Uterus (tissue), 4 donors: Measurements from ENCODE around the gene SLC16A2. TPM values are rescaled to one million over a fixed set of nuclear protein-coding genes. Genes with fewer than 3 reads are reported as not detected.
A peak's percentile ranks its signal among the peaks of the same experiment; 100 is the strongest.

ENCODE experiments used
- DNase-seq, 2 donors: peaks; one replicate each; pipeline ENCODE4 v3.0.0-alpha.2; 2019 to 2020
- H3K27ac ChIP-seq, 2 donors: fragments of 200-600 bp; sonication (generic); 1 replicate in 1 of 2; 2 replicates in 1 of 2; pipeline ENCODE4 v1.5.1; 2016 to 2018
- H3K27me3 ChIP-seq, 2 donors: fragments of 200-600 bp; sonication (generic); one replicate each; pipeline ENCODE4 v1.5.1; 2018 to 2019; ENCODE audit warnings: control low read depth in 1 of 2
- H3K36me3 ChIP-seq, 2 donors: fragments of 200-600 bp; sonication (generic); one replicate each; pipeline ENCODE4 v1.5.1; 2019; ENCODE audit warnings: control low read depth in 1 of 2
- H3K4me1 ChIP-seq, 2 donors: fragments of 200-600 bp; sonication (generic); one replicate each; pipeline ENCODE4 v1.5.1; 2018 to 2019; ENCODE audit warnings: control low read depth in 1 of 2
- H3K4me3 ChIP-seq, 2 donors: fragments of 200-600 bp; sonication (generic); 1 replicate in 1 of 2; 2 replicates in 1 of 2; pipeline ENCODE4 v1.5.1; 2018 to 2019; ENCODE audit warnings: mild to moderate bottlenecking in 1 of 2
- H3K9me3 ChIP-seq, 2 donors: fragments of 200-600 bp; sonication (generic); one replicate each; pipeline ENCODE4 v1.5.1; 2019; ENCODE audit warnings: control low read depth in 1 of 2
- CTCF ChIP-seq, 4 experiments: fragments of 200-600 bp in 2 of 4; fragments of 450-650 bp in 2 of 4; sonication (generic) in 2 of 4; IDR thresholded peaks; one replicate each; pipeline ENCODE4 v1.5.1; 2016 to 2019; ENCODE audit warnings: antibody characterized with exemption in 4 of 4, mild to moderate bottlenecking in 2 of 4, moderate library complexity in 1 of 4
- POLR2A ChIP-seq, 2 donors: fragments of 450-650 bp; IDR thresholded peaks; one replicate each; pipeline ENCODE4 v1.6.1; 2016; ENCODE audit warnings: antibody characterized with exemption in 2 of 2, mild to moderate bottlenecking in 1 of 2, moderate library complexity in 1 of 2
- intact Hi-C: fragments of 100-400 bp; cut with DNase I; formaldehyde crosslinking; loops from one replicate; pipeline ENCODE4 v1.15.1; 2023; ENCODE audit warnings: low total_unique reads
- total RNA-seq, 4 donors: library from RNA; depleted of rRNA in 3 of 4; stranded (reverse); fragments of >200 nt in 3 of 4; gene quantifications; one replicate each; pipeline versions ENCODE4 v1.1.0 to v1.2.4, GENCODE V29; 2014 to 2023
- donor health status: DM: yes; HTN: yes; CAD: no.

Gene SLC16A2
- total RNA-seq, 4 donors from 2014 or later: 4.4 to 26.1 (median 8.2) TPM

DNA sequence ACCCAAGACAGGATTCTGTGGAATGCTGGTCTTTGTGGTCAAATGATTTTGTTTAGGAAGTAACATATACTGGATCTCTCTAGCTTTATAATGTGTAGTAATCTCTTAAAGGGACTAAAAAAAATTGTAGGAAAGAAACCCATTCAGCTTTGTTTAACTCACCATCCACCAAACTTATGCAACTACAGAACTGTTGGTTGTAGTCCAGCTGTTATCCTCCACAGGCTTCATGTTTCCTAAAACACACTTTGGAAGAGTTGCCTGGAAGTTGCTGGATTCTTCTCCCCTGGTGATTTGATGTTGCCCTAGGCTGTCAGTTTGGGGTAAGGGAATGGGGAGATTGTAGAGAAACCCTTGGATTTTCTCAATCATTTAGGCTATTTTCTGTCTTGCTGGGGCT is 103.8 kb downstream of the SLC16A2 start:
- no peak for TF ChIP-seq POLR2A (IDR thresholded peaks at IDR 0.05)
- no peak for TF ChIP-seq CTCF (IDR thresholded peaks at IDR 0.05)
- H3K9me3 ChIP-seq: no peaks in the 10 kb centered on the region
- H3K27ac ChIP-seq: no peak overlapping the region
- no peaks in the 10 kb centered on the region for H3K36me3 ChIP-seq
- no peaks in the 10 kb centered on the region for H3K27me3 ChIP-seq
- DNase-seq: no peak
- intact Hi-C loops: no loop called here
- no peak overlapping the region for H3K4me3 ChIP-seq
- no peaks in the 10 kb centered on the region for H3K4me1 ChIP-seq

- no peak overlapping the region for H3K27ac ChIP-seq
- TF ChIP-seq POLR2A (IDR thresholded peaks at IDR 0.05) (no peak), CTCF (IDR thresholded peaks at IDR 0.05) (no peak)
- no peaks in the 10 kb centered on the region for H3K36me3 ChIP-seq
- intact Hi-C loops: no loop called here
- H3K9me3 ChIP-seq: no peaks in the 10 kb centered on the region
- no peaks in the 10 kb centered on the region for H3K4me1 ChIP-seq
- no peaks in the 10 kb centered on the region for H3K27me3 ChIP-seq
- DNase-seq: no peak
- no peak overlapping the region for H3K4me3 ChIP-seq
Observed at GRCh38 chrX:74526764-74527163, 105.5 kb downstream of the SLC16A2 start.

- TF ChIP-seq CTCF (IDR thresholded peaks at IDR 0.05) (no peak), POLR2A (IDR thresholded peaks at IDR 0.05) (no peak)
- DNase-seq: no peak
- Histone ChIP-seq H3K4me3 (no peak overlapping the region), H3K27ac (no peak overlapping the region), H3K9me3 (no peaks in the 10 kb centered on the region), H3K36me3 (no peaks in the 10 kb centered on the region), H3K4me1 (no peaks in the 10 kb centered on the region), H3K27me3 (no peaks in the 10 kb centered on the region)
- intact Hi-C loops: no loop called here
Observed at GRCh38 chrX:74527350-74527749, 106.1 kb downstream of the SLC16A2 start.

DNA sequence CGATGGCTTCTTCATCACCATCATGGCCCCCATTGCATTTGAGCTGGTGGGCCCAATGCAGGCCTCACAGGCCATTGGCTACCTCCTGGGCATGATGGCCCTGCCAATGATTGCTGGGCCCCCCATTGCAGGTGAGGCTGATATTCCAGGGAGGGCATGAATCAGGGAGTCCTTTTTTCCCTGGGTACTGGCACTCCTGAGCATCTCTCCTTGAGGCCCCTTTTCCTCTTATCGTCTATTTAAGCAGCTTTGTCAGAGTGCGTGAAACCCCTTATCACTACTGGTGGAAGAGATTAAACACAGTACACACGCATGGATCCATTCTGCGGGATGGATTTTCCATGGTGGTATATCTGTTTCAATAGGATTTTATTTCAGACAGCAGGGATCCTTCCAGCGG is 108.0 kb downstream of the SLC16A2 start:
- no peaks in the 10 kb centered on the region for H3K4me1 ChIP-seq
- no peak overlapping the region for H3K27ac ChIP-seq
- no peak for TF ChIP-seq CTCF (IDR thresholded peaks at IDR 0.05)
- no peak for TF ChIP-seq POLR2A (IDR thresholded peaks at IDR 0.05)
- no peak for DNase-seq
- no peaks in the 10 kb centered on the region for H3K27me3 ChIP-seq
- intact Hi-C loops: no loop called here
- H3K9me3 ChIP-seq: no peaks in the 10 kb centered on the region
- no peak overlapping the region for H3K4me3 ChIP-seq
- no peaks in the 10 kb centered on the region for H3K36me3 ChIP-seq

DNA sequence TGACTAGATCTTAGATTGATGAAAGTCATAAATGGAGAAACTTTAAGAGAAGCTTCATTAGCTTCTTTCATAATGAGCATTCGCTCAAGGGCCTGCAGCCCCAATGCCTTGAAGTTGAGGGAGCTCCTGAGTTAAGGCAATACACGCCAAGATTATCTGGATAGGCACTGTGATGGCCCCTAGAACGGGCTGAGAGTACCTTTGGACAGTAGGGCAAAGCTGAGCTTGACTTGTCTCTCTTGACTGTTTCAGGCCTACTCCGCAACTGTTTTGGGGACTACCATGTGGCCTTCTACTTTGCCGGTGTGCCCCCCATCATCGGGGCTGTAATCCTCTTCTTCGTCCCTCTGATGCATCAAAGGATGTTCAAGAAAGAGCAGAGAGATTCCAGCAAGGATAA is 109.8 kb downstream of the SLC16A2 start:
- no peak for TF ChIP-seq POLR2A (IDR thresholded peaks at IDR 0.05)
- H3K9me3 ChIP-seq: no peaks in the 10 kb centered on the region
- intact Hi-C loops: no loop called here
- no peak for DNase-seq
- H3K36me3 ChIP-seq: no peaks in the 10 kb centered on the region
- H3K27ac ChIP-seq: no peak overlapping the region
- H3K4me1 ChIP-seq: no peaks in the 10 kb centered on the region
- no peaks in the 10 kb centered on the region for H3K27me3 ChIP-seq
- H3K4me3 ChIP-seq: no peak overlapping the region

- H3K4me3 ChIP-seq: no peak overlapping the region
- peak overlapping the region; percentile 76 to 89 for H3K27ac ChIP-seq
- no peaks in the 10 kb centered on the region for H3K36me3 ChIP-seq
- TF ChIP-seq POLR2A (IDR thresholded peaks at IDR 0.05) (no peak), CTCF (IDR thresholded peaks at IDR 0.05) (no peak)
- H3K9me3 ChIP-seq: no peaks in the 10 kb centered on the region
- H3K4me1 ChIP-seq: peaks cover 0 to 5% of the 10 kb centered on the region in 2 donors
- intact Hi-C loops: no loop called here
- no peaks in the 10 kb centered on the region for H3K27me3 ChIP-seq
- DNase-seq: no peak
Observed at GRCh38 chrX:74534569-74535038, 113.3 kb downstream of the SLC16A2 start.
